Pancreas (tissue), 10 donors: ENCODE results near the gene LONP2. TPM values are rescaled to one million over a fixed set of nuclear protein-coding genes. Genes with fewer than 3 reads are reported as not detected.

Experiments
- ATAC-seq, 4 donors: fragments of 200-7000 bp; cut with Tn5 transposase; one replicate each; pipeline versions ENCODE4 v1.8.0 to v1.9.1; 2020; ENCODE audit warnings: mild to moderate bottlenecking in 4 of 4, moderate library complexity in 4 of 4
- DNase-seq, 6 donors: peaks; one replicate each; pipeline ENCODE4 v3.0.0-alpha.2; 2020
- FAIRE-seq: peaks from 2 replicates; lab custom pipeline; 2012; peaks lifted over from hg19 to GRCh38; lab: Jason Lieb, UNC
- H3K27ac ChIP-seq, 4 donors: fragments of 200-600 bp; sonication (generic); 1 replicate in 3 of 4; 2 replicates in 1 of 4; pipeline versions ENCODE4 v1.5.0 to v1.8.0; 2020
- H3K27me3 ChIP-seq, 4 donors: fragments of 200-600 bp; one replicate each; pipeline ENCODE4 v1.8.0; 2021
- H3K36me3 ChIP-seq, 3 donors: fragments of 200-600 bp; sonication (generic) in 1 of 3; one replicate each; pipeline versions ENCODE4 v1.5.0 to v1.8.0; 2020 to 2021
- H3K4me1 ChIP-seq, 3 donors: fragments of 200-600 bp; one replicate each; pipeline ENCODE4 v1.8.0; 2021
- H3K4me3 ChIP-seq, 4 donors: fragments of 200-600 bp; sonication (generic) in 2 of 4; one replicate each; pipeline versions ENCODE4 v1.5.0 to v1.8.0; 2020 to 2021
- H3K9me3 ChIP-seq, 4 donors: fragments of 200-600 bp; one replicate each; pipeline ENCODE4 v1.8.0; 2021
- WGBS, 2 donors: extraction: QIAGEN DNeasy Blood & Tissue Kit; methylation state at CpG; one replicate each; pipeline ENCODE4 v1.1.7; 2013; 5-methylcytosine and 5-hydroxymethylcytosine counted together
- intact Hi-C, 3 donors: fragments of 100-400 bp; cut with DNase I; formaldehyde crosslinking; loops; one replicate each; pipeline versions ENCODE4 v1.11.1 to v1.14.2; 2022
- polyA plus RNA-seq, 2 donors: library from polyadenylated mRNA; stranded (reverse); fragments of 200-250 nt; gene quantifications; one replicate each; pipeline ENCODE4 v1.2.3, GENCODE V29; 2013
- total RNA-seq, 6 donors: library from RNA; stranded (reverse); fragmentation: NEBNext Ultra II Directional in 4 of 6; extraction: Animal tissue kit (Norgen Biotek cat#: 25700) in 4 of 6; gene quantifications; one replicate each; pipeline versions ENCODE4 v1.2.1 to v1.2.4, GENCODE V29; 2021 to 2023
- TF ChIP-seq, protein P1 (sequence below), 4 donors: fragments of 200-600 bp; sonication (generic) in 3 of 4; IDR thresholded peaks; one replicate each; pipeline versions ENCODE4 v1.5.0 to v1.8.0; 2021; ENCODE audit warnings: antibody characterized with exemption in 4 of 4
- donor health status: healthy with polysubstance abuse.
- donor health status: DM: no; HTN: no; CAD: no; lungs with moderate emphysema.
- donor health status: DM: no; HTN: no; CAD: no.
- donor health status: control.
- donor health status: control.
- donor health status: Bipolar disorder and iron deficiency.
- donor health status: DM: yes; HTN: yes; CAD: no.
- donor health status: DM: no; HTN: no; CAD: no.
- donor health status: DM: no; HTN: no; CAD: no.
- donor health status: DM: yes; HTN: yes; CAD: no.

LONP2 gene
- total and polyA plus RNA-seq, 8 donors: 31.4 to 49.1 (median 41.6) TPM

DNA sequence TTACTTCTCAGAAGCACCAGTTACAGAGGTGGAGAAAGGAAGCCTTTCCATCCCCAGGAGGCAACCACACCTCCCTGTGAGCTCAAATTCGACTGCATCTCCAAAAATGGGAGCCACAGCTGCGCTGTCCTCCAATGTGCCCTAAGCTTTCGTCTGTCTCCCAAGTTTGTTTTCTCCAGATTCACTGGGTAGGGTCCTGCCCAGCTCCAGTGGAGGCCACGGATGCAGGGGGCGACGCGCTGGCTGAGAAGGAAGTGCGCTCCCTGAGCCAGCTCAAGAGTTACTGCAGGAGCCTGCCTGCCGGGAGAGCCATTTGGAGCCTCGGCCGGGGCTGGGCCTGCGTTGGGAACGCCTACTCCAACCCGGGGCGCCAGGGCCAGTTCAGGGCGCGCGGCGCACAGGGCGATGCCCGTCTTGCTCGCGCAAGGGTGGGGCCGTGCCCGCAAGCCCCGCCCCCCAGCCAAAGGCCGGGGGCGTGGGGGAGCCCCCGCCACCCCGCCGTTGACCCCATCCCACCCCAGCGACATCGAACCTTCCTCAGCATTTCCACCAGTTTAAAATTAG is 121.6 kb downstream of the LONP2 start:
- TF ChIP-seq, protein P1, sequence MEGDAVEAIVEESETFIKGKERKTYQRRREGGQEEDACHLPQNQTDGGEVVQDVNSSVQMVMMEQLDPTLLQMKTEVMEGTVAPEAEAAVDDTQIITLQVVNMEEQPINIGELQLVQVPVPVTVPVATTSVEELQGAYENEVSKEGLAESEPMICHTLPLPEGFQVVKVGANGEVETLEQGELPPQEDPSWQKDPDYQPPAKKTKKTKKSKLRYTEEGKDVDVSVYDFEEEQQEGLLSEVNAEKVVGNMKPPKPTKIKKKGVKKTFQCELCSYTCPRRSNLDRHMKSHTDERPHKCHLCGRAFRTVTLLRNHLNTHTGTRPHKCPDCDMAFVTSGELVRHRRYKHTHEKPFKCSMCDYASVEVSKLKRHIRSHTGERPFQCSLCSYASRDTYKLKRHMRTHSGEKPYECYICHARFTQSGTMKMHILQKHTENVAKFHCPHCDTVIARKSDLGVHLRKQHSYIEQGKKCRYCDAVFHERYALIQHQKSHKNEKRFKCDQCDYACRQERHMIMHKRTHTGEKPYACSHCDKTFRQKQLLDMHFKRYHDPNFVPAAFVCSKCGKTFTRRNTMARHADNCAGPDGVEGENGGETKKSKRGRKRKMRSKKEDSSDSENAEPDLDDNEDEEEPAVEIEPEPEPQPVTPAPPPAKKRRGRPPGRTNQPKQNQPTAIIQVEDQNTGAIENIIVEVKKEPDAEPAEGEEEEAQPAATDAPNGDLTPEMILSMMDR (IDR thresholded peaks at IDR 0.05): no peak
- Histone ChIP-seq H3K4me1 (peaks cover 9 to 31% (median 19%) of the 10 kb centered on the region in 3 donors), H3K27ac (peak overlapping the region; percentile 28 to 85 (median 64)), H3K36me3 (no peaks in the 10 kb centered on the region), H3K9me3 (no peaks in the 10 kb centered on the region), H3K4me3 (peak overlapping the region in 3 of 4 donors; percentile 27 to 54 (median 47)), H3K27me3 (no peaks in the 10 kb centered on the region)
- peak; percentile 85 to 95 (median 91) for DNase-seq
- peak; percentile 96 to 99 (median 98) for ATAC-seq
- WGBS, 2 donors: 2% methylated on average over 24 to 33 of the region's 33 CpGs
- FAIRE-seq: no peak
- intact Hi-C loops: no loop called here

DNA sequence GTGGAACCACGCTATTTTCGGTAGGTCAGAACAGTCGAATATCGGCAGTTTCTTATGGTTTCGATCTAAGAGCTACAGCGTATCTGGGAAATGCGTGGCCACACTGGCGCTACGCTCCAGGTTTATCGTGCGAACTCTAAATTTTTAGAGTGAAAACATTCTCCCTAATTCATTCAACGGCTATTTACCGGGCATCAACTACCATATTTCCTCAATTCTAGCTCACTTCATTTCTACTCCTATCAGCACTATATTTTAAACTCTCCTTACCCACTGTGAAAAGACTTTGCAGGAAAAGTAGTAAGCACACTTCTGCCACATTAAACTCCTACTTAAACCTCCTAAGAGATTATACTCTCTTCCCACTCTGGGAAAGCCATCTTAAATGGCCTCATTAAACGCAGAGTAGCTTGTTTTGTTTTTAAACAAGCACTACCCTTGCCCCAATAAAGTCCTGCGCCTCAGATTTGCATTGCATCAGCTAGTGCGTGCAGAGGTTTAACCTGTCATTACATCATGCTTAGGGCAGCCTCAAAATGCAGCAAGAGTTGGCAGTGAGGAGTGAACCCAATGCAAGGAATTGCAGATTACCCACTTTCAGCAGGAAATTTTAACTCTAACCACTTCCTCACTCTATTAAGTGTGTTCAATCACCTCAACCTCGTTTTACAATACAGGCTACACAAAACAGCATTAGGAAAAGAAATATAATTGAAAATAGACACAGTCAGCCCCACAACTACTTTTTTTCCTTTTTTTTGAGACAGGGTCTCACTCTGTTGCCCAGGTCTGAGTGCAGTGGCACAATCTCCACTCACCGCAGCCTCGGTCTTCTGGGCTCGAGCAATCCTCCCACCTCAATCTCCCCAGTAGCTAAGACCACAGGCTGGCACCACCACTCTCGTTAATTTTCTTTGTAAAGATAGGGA is 122.3 kb downstream of the LONP2 start:
- FAIRE-seq (no peak), DNase-seq (peak in 2 of 6 donors; percentile 48 to 67), ATAC-seq (peak; percentile 57 to 68 (median 64))
- WGBS, 2 donors: 18% methylated on average over 21 of the region's 21 CpGs
- Histone ChIP-seq H3K4me1 (peaks cover 9 to 35% (median 19%) of the 10 kb centered on the region in 3 donors), H3K9me3 (no peaks in the 10 kb centered on the region), H3K27me3 (no peaks in the 10 kb centered on the region), H3K27ac (peak overlapping the region; percentile 28 to 85 (median 64)), H3K36me3 (no peaks in the 10 kb centered on the region), H3K4me3 (peak overlapping the region in 3 of 4 donors; percentile 27 to 54 (median 47))
- TF ChIP-seq, protein P1 (IDR thresholded peaks at IDR 0.05): no peak
- intact Hi-C loops: no loop called here

DNA sequence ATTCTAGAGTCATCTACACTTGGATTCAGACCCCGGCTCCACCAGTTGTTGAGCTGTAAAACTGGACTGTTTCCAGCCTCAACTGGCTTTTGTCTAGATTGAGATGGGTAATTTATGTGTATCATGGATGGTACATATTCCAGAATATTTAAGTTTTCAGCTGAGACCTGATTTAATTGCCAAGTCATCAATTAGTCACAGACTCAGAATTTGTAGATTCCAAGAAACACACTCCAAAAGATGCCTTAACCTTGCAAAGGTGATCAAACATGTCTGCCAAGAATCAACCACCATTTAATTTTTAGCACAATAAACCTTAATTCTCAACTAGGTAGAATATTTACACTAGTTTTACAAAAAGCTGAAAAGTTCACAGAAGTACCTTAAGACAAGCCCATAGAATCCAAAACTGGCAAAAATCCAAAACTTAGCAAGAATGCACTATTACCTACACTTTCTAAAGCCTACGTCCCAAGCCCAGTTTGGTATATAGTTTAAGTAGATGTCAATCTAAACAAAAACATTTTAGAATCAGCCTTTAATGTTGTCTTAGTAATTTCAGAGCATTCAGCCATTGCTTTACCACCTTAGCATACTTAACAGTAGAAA is 123.4 kb downstream of the LONP2 start:
- 71 to 73% methylated on average over 2 of the region's 2 CpGs for WGBS, 2 donors
- TF ChIP-seq, protein P1 (IDR thresholded peaks at IDR 0.05): no peak
- FAIRE-seq (no peak), DNase-seq (no peak), ATAC-seq (no peak)
- Histone ChIP-seq H3K27ac (peak overlapping the region in 1 of 4 donors; percentile 85), H3K27me3 (no peaks in the 10 kb centered on the region), H3K4me1 (peaks cover 9 to 46% (median 19%) of the 10 kb centered on the region in 3 donors), H3K9me3 (no peaks in the 10 kb centered on the region), H3K36me3 (no peaks in the 10 kb centered on the region), H3K4me3 (no peak overlapping the region)
- intact Hi-C loops: no loop called here

DNA sequence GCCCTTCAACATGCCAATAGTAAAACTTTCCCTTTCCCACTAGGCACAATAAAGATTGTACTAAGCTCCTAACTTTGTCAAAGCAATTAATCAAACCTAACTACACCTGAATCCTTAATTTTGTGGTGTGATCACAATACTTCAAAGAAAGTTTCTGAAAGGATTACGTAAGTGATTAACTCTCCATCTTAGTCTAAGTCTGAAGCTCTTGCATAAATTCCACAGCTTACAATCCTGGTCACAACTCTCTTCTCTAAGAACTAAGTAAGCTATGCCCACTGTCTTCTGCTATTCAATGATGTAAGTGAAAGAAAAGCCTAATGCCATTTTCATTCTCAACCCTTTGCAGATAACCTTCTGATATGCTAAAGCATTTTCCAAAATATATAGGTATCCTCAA is 125.7 kb downstream of the LONP2 start:
- no peak for ATAC-seq
- peaks cover 3 to 45% (median 27%) of the 10 kb centered on the region in 3 donors for H3K4me1 ChIP-seq
- intact Hi-C loops: no loop called here
- no peak for FAIRE-seq
- WGBS, 2 donors: 76 to 88% methylated on average over 1 of the region's 1 CpG
- H3K27ac ChIP-seq: no peak overlapping the region
- no peaks in the 10 kb centered on the region for H3K36me3 ChIP-seq
- H3K9me3 ChIP-seq: no peaks in the 10 kb centered on the region
- H3K27me3 ChIP-seq: no peaks in the 10 kb centered on the region
- TF ChIP-seq, protein P1 (IDR thresholded peaks at IDR 0.05): no peak
- H3K4me3 ChIP-seq: no peak overlapping the region
- no peak for DNase-seq
